WTC11 (cell line): ENCODE measurements around the gene NR2C2AP. TPM values are rescaled to one million over a fixed set of nuclear protein-coding genes. Genes with fewer than 3 reads are reported as not detected.
"Not testable (repeated sequence)": the region's sequence is repeated elsewhere in the genome, so short reads cannot be mapped to it uniquely, and the experiment has no call there.

Source experiments
- ATAC-seq: fragments of 200-7000 bp; cut with Tn5 transposase; 2 replicates; pipeline ENCODE4 v1.10.0; 2021; ENCODE audit warnings: mild to moderate bottlenecking, moderate library complexity
- CTCF ChIA-PET: fragments of 300-600 bp; sonication (Branson Sonifier 250); formaldehyde crosslinking; loops from one replicate; lab custom pipeline; 2021; ENCODE audit warnings: antibody characterized with exemption; lab: Charles Lee
- POLR2A ChIA-PET: fragments of 350-600 bp; sonication (Branson Sonifier 250); formaldehyde crosslinking; loops from one replicate; lab custom pipeline; 2021; ENCODE audit warnings: antibody characterized with exemption; lab: Charles Lee
- DNase-seq: peaks from one replicate; pipeline ENCODE4 v3.0.0; 2021; ENCODE audit warnings: low spot score
- H3K27ac Mint-ChIP-seq: 2 replicates; pipeline ENCODE4 v1.8.0; 2021; ENCODE audit warnings: mixed read lengths
- H3K27me3 Mint-ChIP-seq: 2 replicates; pipeline ENCODE4 v1.8.0; 2021; ENCODE audit warnings: low read depth, mild to moderate bottlenecking, moderate library complexity, mixed read lengths
- H3K36me3 Mint-ChIP-seq: 2 replicates; pipeline ENCODE4 v1.8.0; 2021; ENCODE audit warnings: mixed read lengths
- H3K4me1 Mint-ChIP-seq: 2 replicates; pipeline ENCODE4 v1.8.0; 2022; ENCODE audit warnings: mixed read lengths
- H3K4me3 Mint-ChIP-seq: 2 replicates; pipeline ENCODE4 v1.8.0; 2021; ENCODE audit warnings: mild to moderate bottlenecking, moderate library complexity, mixed read lengths
- H3K9me3 Mint-ChIP-seq: 2 replicates; pipeline ENCODE4 v1.8.0; 2021; ENCODE audit warnings: mixed read lengths
- CDX4 ChIP-seq: fragments of 250-450 bp; sonication (Bioruptor Pico); IDR thresholded peaks from 2 replicates; pipeline ENCODE4 v1.9.0; 2021; ENCODE audit warnings: moderate library complexity, mild to moderate bottlenecking, inconsistent platforms, borderline replicate concordance
- HMGA2 ChIP-seq: fragments of 250-450 bp; sonication (Bioruptor Pico); IDR thresholded peaks from 2 replicates; pipeline ENCODE4 v1.4.0; 2021; ENCODE audit warnings: mild to moderate bottlenecking, moderate library complexity
- IRF1 ChIP-seq: sonication (generic); formaldehyde crosslinking; IDR thresholded peaks from 2 replicates; pipeline ENCODE4 v1.8.0; 2023; ENCODE audit warnings: missing genetic modification reagents
- JUN ChIP-seq: sonication (generic); formaldehyde crosslinking; IDR thresholded peaks from 2 replicates; pipeline ENCODE4 v1.8.0; 2023; ENCODE audit warnings: mild to moderate bottlenecking, missing genetic modification reagents
- KAT7 ChIP-seq: sonication (generic); formaldehyde crosslinking; IDR thresholded peaks from 2 replicates; pipeline ENCODE4 v1.8.1; 2023; ENCODE audit warnings: missing genetic modification reagents, mild to moderate bottlenecking, borderline replicate concordance
- MLX ChIP-seq: sonication (generic); formaldehyde crosslinking; IDR thresholded peaks from 2 replicates; pipeline ENCODE4 v1.8.1; 2023; ENCODE audit warnings: mild to moderate bottlenecking, missing genetic modification reagents, moderate library complexity
- NFYB ChIP-seq: sonication (generic); formaldehyde crosslinking; conservative IDR thresholded peaks from 2 replicates; pipeline ENCODE4 v1.8.0; 2022; ENCODE audit warnings: low read depth, missing genetic modification reagents
- RORB ChIP-seq: fragments of 250-450 bp; sonication (Bioruptor Pico); IDR thresholded peaks from 2 replicates; pipeline ENCODE4 v1.9.0; 2021; ENCODE audit warnings: mild to moderate bottlenecking
- USF1 ChIP-seq: sonication (generic); formaldehyde crosslinking; IDR thresholded peaks from 2 replicates; pipeline ENCODE4 v1.8.0; 2022; ENCODE audit warnings: mild to moderate bottlenecking, missing genetic modification reagents
- USF2 ChIP-seq: sonication (generic); formaldehyde crosslinking; IDR thresholded peaks from 2 replicates; pipeline ENCODE4 v1.8.1; 2023; ENCODE audit warnings: mild to moderate bottlenecking, missing genetic modification reagents, moderate library complexity
- ZMAT4 ChIP-seq: fragments of 250-450 bp; sonication (Bioruptor Pico); IDR thresholded peaks from 2 replicates; pipeline ENCODE4 v1.9.0; 2021; ENCODE audit warnings: mild to moderate bottlenecking
- ZNF281 ChIP-seq: sonication (generic); formaldehyde crosslinking; IDR thresholded peaks from 2 replicates; pipeline ENCODE4 v1.8.0; 2023; ENCODE audit warnings: mild to moderate bottlenecking, missing genetic modification reagents
- ZNF532 ChIP-seq: fragments of 250-450 bp; sonication (Bioruptor Pico); IDR thresholded peaks from 2 replicates; pipeline ENCODE4 v1.9.0; 2021; ENCODE audit warnings: mild to moderate bottlenecking, borderline replicate concordance
- total RNA-seq: library from RNA; stranded (reverse); gene quantifications from 3 replicates; pipeline ENCODE4 v1.2.3, GENCODE V29; 2021

NR2C2AP gene
- total RNA-seq, 1 experiment from 2014 or later, result 24.9 TPM

- H3K27me3 Mint-ChIP-seq, result peaks cover 1% of the 10 kb centered on the region; the same call in 1 of the 2 replicates
- H3K9me3 Mint-ChIP-seq, result no peaks in the 10 kb centered on the region
- H3K27ac Mint-ChIP-seq, result no peak overlapping the region
- H3K36me3 Mint-ChIP-seq, result peaks cover 4% of the 10 kb centered on the region
- TF ChIP-seq ZNF532 (CRISPR knock-in tag) (no peak), KAT7 (CRISPR knock-in tag) (no peak), ZNF281 (CRISPR knock-in tag) (no peak), RORB (CRISPR knock-in tag) (no peak), IRF1 (CRISPR knock-in tag) (no peak), HMGA2 (CRISPR knock-in tag) (no peak), CDX4 (CRISPR knock-in tag) (no peak), JUN (CRISPR knock-in tag) (no peak), MLX (CRISPR knock-in tag) (no peak), ZMAT4 (CRISPR knock-in tag) (no peak)
- TF ChIP-seq, all 79 proteins: peak for 0
- CTCF ChIA-PET, result no interaction called here
- ATAC-seq (no peak), DNase-seq (no peak)
- POLR2A ChIA-PET, result no interaction called here
- no peak overlapping the region for H3K4me3 Mint-ChIP-seq
- no peaks in the 10 kb centered on the region for H3K4me1 Mint-ChIP-seq
Observed at GRCh38 chr19:19179548-19180441, 23.4 kb downstream of the NR2C2AP start.

- H3K27me3 Mint-ChIP-seq, result peaks cover 20% of the 10 kb centered on the region
- ATAC-seq, result 0 out of 2 replicates have a peak, but pooled peaks have one; percentile 10
- no peaks in the 10 kb centered on the region for H3K9me3 Mint-ChIP-seq
- TF ChIP-seq NFYB (CRISPR knock-in tag) (no peak), USF2 (CRISPR knock-in tag) (peak; percentile 81), USF1 (peak; percentile 72)
- no peak overlapping the region for H3K4me3 Mint-ChIP-seq
- no peak for DNase-seq
- ChIA-PET POLR2A (no interaction called here), CTCF (interaction anchor here (0.9 to 4.4 kb wide), 3 partner anchors 9 to 33 kb away, joined by 3 to 52 read pairs (median 19); no protein-coding TSS in a partner anchor)
- peaks cover 2% of the 10 kb centered on the region; the same call in 1 of the 2 replicates for H3K4me1 Mint-ChIP-seq
- no peak overlapping the region for H3K27ac Mint-ChIP-seq
- peaks cover under 1% of the 10 kb centered on the region for H3K36me3 Mint-ChIP-seq
Observed at GRCh38 chr19:19176950-19177349, 26.3 kb downstream of the NR2C2AP start.

GRCh38 chr19:19173243-19173642 is 30.0 kb downstream of the NR2C2AP start:
- H3K27ac Mint-ChIP-seq, POLR2A ChIA-PET, ATAC-seq, H3K9me3 Mint-ChIP-seq, H3K4me3 Mint-ChIP-seq, DNase-seq, H3K36me3 Mint-ChIP-seq: not testable (repeated sequence)
- Mint-ChIP-seq H3K27me3 (peaks cover 57% of the 10 kb centered on the region), H3K4me1 (peaks cover 15% of the 10 kb centered on the region)
- CTCF ChIA-PET, result interaction anchor here (1.0 to 4.4 kb wide), 4 partner anchors 13 to 57 kb away, joined by 4 to 52 read pairs (median 7); partner anchors contain the start of gene NR2C2AP
